Endothelial cell of umbilical vein (primary cell): Measurements from ENCODE around the gene GGA1.
A peak's percentile ranks its signal among the peaks of the same experiment; 100 is the strongest.

Experiments used
- EZH2 ChIP-seq: IDR thresholded peaks from 2 replicates; pipeline ENCODE4 v1.6.1; 2012; ENCODE audit warnings: borderline replicate concordance, low read depth, mild to moderate bottlenecking, moderate library complexity, low read length, inconsistent platforms; ENCODE audit not compliant: severe bottlenecking
- FOS ChIP-seq: IDR thresholded peaks from 2 replicates; pipeline ENCODE4 v1.6.1; 2011; ENCODE audit warnings: mild to moderate bottlenecking, low read length, moderate library complexity, borderline replicate concordance; ENCODE audit not compliant: insufficient read depth
- JUN ChIP-seq: IDR thresholded peaks from 2 replicates; pipeline ENCODE4 v1.6.1; 2011; ENCODE audit warnings: borderline replicate concordance, low read depth; ENCODE audit not compliant: insufficient read length, insufficient read depth
- POLR2A ChIP-seq: IDR thresholded peaks from 2 replicates; pipeline ENCODE4 v1.6.1; 2012; ENCODE audit warnings: low read depth, mild to moderate bottlenecking, control low read depth, low read length
- POLR2AphosphoS5 ChIP-seq: IDR thresholded peaks from 2 replicates; pipeline ENCODE4 v1.6.1; 2012; ENCODE audit warnings: low read depth, mild to moderate bottlenecking, control low read depth, low read length, moderate library complexity; ENCODE audit not compliant: insufficient read depth
- TF ChIP-seq, protein P1 (sequence below), 2 donors: IDR thresholded peaks; 1 replicate in 1 of 2; 2 replicates in 1 of 2; pipeline ENCODE4 v1.5.1; 2011; ENCODE audit warnings: low read length in 2 of 2, mild to moderate bottlenecking in 2 of 2, moderate library complexity in 2 of 2, control low read depth in 1 of 2, inconsistent platforms in 1 of 2, low read depth in 1 of 2; ENCODE audit not compliant: insufficient read depth in 1 of 2; ENCODE audit errors: extremely low read depth in 1 of 2
- TF ChIP-seq, protein P2 (sequence below): IDR thresholded peaks from 2 replicates; pipeline ENCODE4 v1.6.1; 2011; ENCODE audit not compliant: insufficient read depth, insufficient read length

DNA sequence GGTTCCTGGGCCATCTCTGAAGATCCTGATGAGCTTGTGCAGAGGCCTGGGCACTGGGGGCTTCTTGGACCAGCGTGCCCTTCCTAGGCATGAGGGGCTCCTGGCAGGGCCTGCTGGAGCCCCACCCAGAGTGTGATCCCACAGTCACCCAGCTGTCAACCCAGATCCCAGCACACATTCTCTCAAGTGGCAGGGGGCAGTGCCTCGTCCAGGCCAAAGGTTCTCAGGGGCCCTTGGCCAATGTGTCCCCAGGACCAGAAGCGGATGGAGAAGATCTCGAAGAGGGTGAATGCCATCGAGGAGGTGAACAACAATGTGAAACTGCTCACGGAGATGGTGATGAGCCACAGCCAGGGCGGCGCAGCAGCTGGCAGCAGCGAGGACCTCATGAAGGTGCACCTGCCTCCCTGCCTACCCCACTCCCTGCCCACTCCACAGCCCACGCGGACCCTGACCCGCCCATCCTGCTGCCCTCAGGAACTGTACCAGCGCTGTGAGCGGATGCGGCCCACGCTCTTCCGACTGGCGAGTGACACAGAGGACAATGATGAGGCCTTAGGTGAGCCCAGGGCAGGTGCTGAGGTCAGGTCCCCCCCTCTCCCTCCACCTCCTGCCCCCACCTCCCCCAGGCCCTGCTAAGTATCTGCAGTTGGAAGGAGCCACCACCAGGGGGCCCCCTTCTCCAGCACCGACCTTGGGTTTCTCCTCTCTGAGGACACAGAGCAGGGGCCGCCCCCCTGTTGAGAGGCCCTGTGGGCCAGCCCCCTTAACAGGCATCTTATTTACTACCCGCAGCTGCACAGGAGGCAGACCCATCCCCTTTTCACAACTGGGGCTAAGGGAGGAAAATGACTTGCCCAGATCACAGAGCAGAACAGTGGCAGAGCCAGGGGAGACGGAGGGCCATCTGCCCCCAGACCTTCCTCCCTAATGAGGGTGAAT lies 14.7 kb downstream of the GGA1 start:
- TF ChIP-seq, protein P1, sequence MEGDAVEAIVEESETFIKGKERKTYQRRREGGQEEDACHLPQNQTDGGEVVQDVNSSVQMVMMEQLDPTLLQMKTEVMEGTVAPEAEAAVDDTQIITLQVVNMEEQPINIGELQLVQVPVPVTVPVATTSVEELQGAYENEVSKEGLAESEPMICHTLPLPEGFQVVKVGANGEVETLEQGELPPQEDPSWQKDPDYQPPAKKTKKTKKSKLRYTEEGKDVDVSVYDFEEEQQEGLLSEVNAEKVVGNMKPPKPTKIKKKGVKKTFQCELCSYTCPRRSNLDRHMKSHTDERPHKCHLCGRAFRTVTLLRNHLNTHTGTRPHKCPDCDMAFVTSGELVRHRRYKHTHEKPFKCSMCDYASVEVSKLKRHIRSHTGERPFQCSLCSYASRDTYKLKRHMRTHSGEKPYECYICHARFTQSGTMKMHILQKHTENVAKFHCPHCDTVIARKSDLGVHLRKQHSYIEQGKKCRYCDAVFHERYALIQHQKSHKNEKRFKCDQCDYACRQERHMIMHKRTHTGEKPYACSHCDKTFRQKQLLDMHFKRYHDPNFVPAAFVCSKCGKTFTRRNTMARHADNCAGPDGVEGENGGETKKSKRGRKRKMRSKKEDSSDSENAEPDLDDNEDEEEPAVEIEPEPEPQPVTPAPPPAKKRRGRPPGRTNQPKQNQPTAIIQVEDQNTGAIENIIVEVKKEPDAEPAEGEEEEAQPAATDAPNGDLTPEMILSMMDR (IDR thresholded peaks at IDR 0.05; ENCODE audit: extremely low read depth in 1 of 2, insufficient read depth in 1 of 2, low read depth in 1 of 2, low read length in 2 of 2), result peak; percentile 51 to 87
- no peak for TF ChIP-seq JUN
- no peak for TF ChIP-seq EZH2
- TF ChIP-seq POLR2A, result no peak
- TF ChIP-seq, protein P2, sequence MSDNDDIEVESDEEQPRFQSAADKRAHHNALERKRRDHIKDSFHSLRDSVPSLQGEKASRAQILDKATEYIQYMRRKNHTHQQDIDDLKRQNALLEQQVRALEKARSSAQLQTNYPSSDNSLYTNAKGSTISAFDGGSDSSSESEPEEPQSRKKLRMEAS, result no peak
- no peak for TF ChIP-seq POLR2AphosphoS5
- no peak for TF ChIP-seq FOS
